HCT116 (cell line): ENCODE data around the gene ZNF57. TPM values are rescaled to one million over a fixed set of nuclear protein-coding genes. Genes with fewer than 3 reads are reported as not detected.
A peak's percentile ranks its signal among the peaks of the same experiment; 100 is the strongest.
"Not testable (repeated sequence)": the region's sequence is repeated elsewhere in the genome, so short reads cannot be mapped to it uniquely, and the experiment has no call there.

ENCODE experiments used
- ATAC-seq: fragments of 200-7000 bp; cut with Tn5 transposase; 2 replicates; pipeline ENCODE4 v1.9.1; 2020; ENCODE audit warnings: mild to moderate bottlenecking, moderate library complexity
- BruUV-seq: library from RNA; stranded (reverse); fragments of 400-500 nt; replicated peaks from 2 replicates; lab custom pipeline; 2021; lab: Mats Ljungman, UMichigan
- CTCF ChIA-PET: fragments of 300-600 bp; sonication (Branson Sonifier 250); formaldehyde crosslinking; loops from one replicate; lab custom pipeline; 2021; ENCODE audit warnings: antibody characterized with exemption; lab: Charles Lee
- POLR2A ChIA-PET: fragments of 300-600, 350-600 bp; sonication (Branson Sonifier 250); formaldehyde crosslinking; loops from one replicate; lab custom pipeline; 2021; ENCODE audit warnings: antibody characterized with exemption; lab: Charles Lee
- RAD21 ChIA-PET, 2 experiments: fragments of 300-600 bp; sonication (Branson Sonifier 250); formaldehyde crosslinking; loops; one replicate each; lab custom pipeline; 2023; ENCODE audit warnings: low total read pairs in 2 of 2; ENCODE audit not compliant: uncharacterized antibody in 2 of 2, unreplicated experiment in 2 of 2, low non-redundant PET in 1 of 2; lab: Charles Lee
- DNase-seq: peaks from one replicate; pipeline ENCODE4 v3.0.0-alpha.2; 2010; ENCODE audit warnings: low read depth, low spot score
- H2AFZ ChIP-seq: fragments of 200-600 bp; shearing (Covaris generic), sonication (generic); 2 replicates; pipeline ENCODE4 v1.6.1; 2017; ENCODE audit warnings: low read depth, mixed run types, mixed read lengths, antibody characterized with exemption, low read length; ENCODE audit not compliant: poor library complexity, severe bottlenecking
- H3K27ac ChIP-seq: 2 replicates; pipeline ENCODE4 v1.5.1; 2012; ENCODE audit warnings: low read depth, low read length
- H3K27me3 ChIP-seq: fragments of 200-600 bp; sonication (generic); 2 replicates; pipeline ENCODE4 v1.6.1; 2016; ENCODE audit warnings: mixed run types, low read length, mixed read lengths; ENCODE audit not compliant: insufficient read depth
- H3K36me3 ChIP-seq, 2 experiments: fragments of 200-500 bp in 1 of 2; fragments of 200-600 bp in 1 of 2; sonication (Bioruptor generic) in 1 of 2; sonication (generic) in 1 of 2; 2 replicates each; pipeline versions ENCODE4 v1.5.1 to v1.6.1; 2014 to 2016; ENCODE audit warnings: low read length in 2 of 2, inconsistent platforms in 1 of 2, mixed read lengths in 1 of 2, mixed run types in 1 of 2; ENCODE audit not compliant: insufficient read depth in 2 of 2, control insufficient read depth in 1 of 2
- H3K4me1 ChIP-seq, 2 experiments: fragments of 200-600 bp in 1 of 2; sonication (generic) in 1 of 2; 2 replicates each; pipeline versions ENCODE4 v1.5.1 to v1.6.1; 2012 to 2017; ENCODE audit warnings: low read length in 2 of 2, inconsistent platforms in 1 of 2, mild to moderate bottlenecking in 1 of 2, mixed read lengths in 1 of 2, mixed run types in 1 of 2, moderate library complexity in 1 of 2; ENCODE audit not compliant: insufficient read depth in 2 of 2, control insufficient read depth in 1 of 2
- H3K4me2 ChIP-seq: fragments of 200-600 bp; sonication (generic); 2 replicates; pipeline ENCODE4 v1.6.1; 2017; ENCODE audit warnings: mixed run types, low read length, mixed read lengths
- H3K4me3 ChIP-seq, 2 experiments: fragments of 200-600 bp in 1 of 2; sonication (generic) in 1 of 2; replicated peaks in 1 of 2; 2 replicates each; pipeline ENCODE4 v1.5.1; 2011 to 2016; ENCODE audit warnings: low read length in 2 of 2, control low read depth in 1 of 2, low read depth in 1 of 2, mild to moderate bottlenecking in 1 of 2, mixed read lengths in 1 of 2, mixed run types in 1 of 2
- H3K79me2 ChIP-seq: fragments of 200-600 bp; sonication (generic); 2 replicates; pipeline ENCODE4 v1.6.1; 2017; ENCODE audit warnings: mild to moderate bottlenecking, mixed run types, low read length, moderate library complexity, mixed read lengths; ENCODE audit not compliant: insufficient read depth
- H3K9ac ChIP-seq: fragments of 200-600 bp; sonication (generic); 2 replicates; pipeline ENCODE4 v1.6.1; 2016; ENCODE audit warnings: low read length, mixed read lengths
- H3K9me2 ChIP-seq: fragments of 200-600 bp; sonication (generic), shearing (Covaris generic); 2 replicates; pipeline ENCODE4 v1.6.1; 2017; ENCODE audit warnings: mixed run types, mild to moderate bottlenecking, moderate library complexity; ENCODE audit not compliant: insufficient read depth
- H3K9me3 ChIP-seq, 2 experiments: fragments of 200-500 bp in 1 of 2; fragments of 200-600 bp in 1 of 2; sonication (Bioruptor generic) in 1 of 2; sonication (generic) in 1 of 2; 2 replicates each; pipeline ENCODE4 v1.6.1; 2014 to 2017; ENCODE audit warnings: low read length in 2 of 2, mixed read lengths in 2 of 2, inconsistent platforms in 1 of 2, low read depth in 1 of 2, mild to moderate bottlenecking in 1 of 2, mixed run types in 1 of 2, moderate library complexity in 1 of 2; ENCODE audit not compliant: control insufficient read depth in 1 of 2, insufficient read depth in 1 of 2
- H4K20me1 ChIP-seq: fragments of 200-600 bp; sonication (generic), shearing (Covaris generic); 2 replicates; pipeline ENCODE4 v1.6.1; 2017; ENCODE audit warnings: mixed run types, mild to moderate bottlenecking, moderate library complexity; ENCODE audit not compliant: insufficient read depth
- CBX3 ChIP-seq: IDR thresholded peaks from 2 replicates; pipeline ENCODE4 v1.6.1; 2012; ENCODE audit warnings: low read depth
- ELF1 ChIP-seq: IDR thresholded peaks from 2 replicates; pipeline ENCODE4 v1.6.1; 2012; ENCODE audit warnings: low read depth, borderline replicate concordance
- EZH2 ChIP-seq: fragments of 200-600 bp; sonication (generic); IDR thresholded peaks from 2 replicates; pipeline ENCODE4 v1.6.1; 2017; ENCODE audit warnings: antibody characterized with exemption, mixed run types
- POLR2A ChIP-seq: IDR thresholded peaks from 2 replicates; pipeline ENCODE4 v1.7.0; 2011; ENCODE audit warnings: borderline replicate concordance; ENCODE audit not compliant: insufficient read depth, insufficient read length; ENCODE audit errors: extremely low read depth
- RAD21 ChIP-seq: IDR thresholded peaks from 2 replicates; pipeline ENCODE4 v1.6.1; 2012; ENCODE audit warnings: low read depth, mild to moderate bottlenecking
- SIN3A ChIP-seq: IDR thresholded peaks from 2 replicates; pipeline ENCODE4 v1.6.1; 2012; ENCODE audit warnings: low read depth
- TCF7L2 ChIP-seq: IDR thresholded peaks from 2 replicates; pipeline ENCODE4 v1.7.0; 2011; ENCODE audit warnings: borderline replicate concordance, inconsistent platforms; ENCODE audit not compliant: insufficient read depth, insufficient read length; ENCODE audit errors: extremely low read depth
- YY1 ChIP-seq: IDR thresholded peaks from 2 replicates; pipeline ENCODE4 v1.6.1; 2011; ENCODE audit warnings: low read length, low read depth, moderate library complexity, mild to moderate bottlenecking; ENCODE audit not compliant: insufficient replicate concordance; ENCODE audit errors: extremely low read depth
- ZFX ChIP-seq: fragments of 450-650 bp; IDR thresholded peaks from 2 replicates; pipeline ENCODE4 v1.6.1; 2017
- ZNF274 ChIP-seq: fragments of 200-500 bp; sonication (Bioruptor generic); IDR thresholded peaks from 2 replicates; pipeline ENCODE4 v1.6.1; 2014; ENCODE audit warnings: mild to moderate bottlenecking, low read depth, low read length, inconsistent platforms
- intact Hi-C: fragments of 100-400 bp; cut with micrococcal nuclease; formaldehyde crosslinking; loops from 2 replicates; pipeline ENCODE4 v1.10.0; 2022
- total RNA-seq: library from RNA; stranded (reverse); gene quantifications from one replicate; pipeline ENCODE4 v1.2.1, GENCODE V29; 2021; ENCODE audit not compliant: unreplicated experiment
- TF ChIP-seq, protein P1 (sequence below): IDR thresholded peaks from 2 replicates; pipeline ENCODE4 v1.6.1; 2012

The ZNF57 gene
- total RNA-seq, 1 experiment from 2014 or later, result 8.3 TPM

- CTCF ChIA-PET, result no interaction called here
- Histone ChIP-seq H3K27me3 (no peaks in the 10 kb centered on the region), H3K4me2 (no peak overlapping the region), H3K4me1 (no peaks in the 10 kb centered on the region), H3K27ac (no peak overlapping the region), H3K4me3 (no peak overlapping the region), H3K9ac (no peak overlapping the region), H3K9me2 (no peaks in the 10 kb centered on the region), H3K36me3 (0 out of 4 replicates have a peak, but pooled peaks cover 0 to 4% of the 10 kb centered on the region in 2 experiments), H3K79me2 (no peaks in the 10 kb centered on the region), H2AFZ (no peak overlapping the region), H3K9me3 (peaks cover 2 to 4% of the 10 kb centered on the region in 2 experiments; a peak in 2 of 4 replicates), H4K20me1 (no peaks in the 10 kb centered on the region)
- DNase-seq, result no peak
- intact Hi-C loops, result no loop called here
- POLR2A ChIA-PET, result no interaction called here
- TF ChIP-seq RAD21, result no peak
- no peak for TF ChIP-seq EZH2
- no peak for TF ChIP-seq ZNF274
- TF ChIP-seq TCF7L2, result no peak
- TF ChIP-seq YY1, result no peak
- no peak for TF ChIP-seq ZFX
- no peak for TF ChIP-seq POLR2A
- TF ChIP-seq ELF1, result no peak
- no peak for TF ChIP-seq SIN3A
- TF ChIP-seq, protein P1, sequence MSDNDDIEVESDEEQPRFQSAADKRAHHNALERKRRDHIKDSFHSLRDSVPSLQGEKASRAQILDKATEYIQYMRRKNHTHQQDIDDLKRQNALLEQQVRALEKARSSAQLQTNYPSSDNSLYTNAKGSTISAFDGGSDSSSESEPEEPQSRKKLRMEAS, result no peak
- no TSS peak for BruUV-seq
- ATAC-seq, result no peak
- RAD21 ChIA-PET, result no interaction called here
Measured at GRCh38 chr19:2927032-2927430, 26.3 kb downstream of the ZNF57 start.

DNA sequence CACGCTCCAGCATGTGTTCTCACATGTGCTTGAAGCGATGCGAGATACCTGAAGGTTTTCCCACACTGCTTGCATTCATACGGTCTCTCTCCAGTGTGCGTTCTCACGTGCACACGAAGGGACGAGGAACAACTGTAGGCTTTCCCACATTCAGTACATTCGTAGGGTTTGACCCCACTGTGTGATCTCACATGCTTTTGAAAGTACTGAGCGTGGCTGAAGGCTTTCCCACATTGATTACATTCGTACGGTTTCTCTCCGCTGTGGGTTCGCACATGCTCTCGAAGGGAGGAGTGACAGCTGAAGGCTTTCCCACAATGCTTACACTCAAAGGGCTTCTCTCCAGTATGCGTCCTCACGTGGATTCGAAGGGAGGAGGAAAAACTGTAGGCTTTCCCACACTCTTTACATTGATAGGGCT is 32.8 kb downstream of the ZNF57 start:
- Histone ChIP-seq H3K9ac (no peak overlapping the region), H3K4me3 (no peak overlapping the region), H3K4me2 (no peak overlapping the region), H3K9me3 (peaks cover 30 to 33% of the 10 kb centered on the region in 2 experiments; a peak in 3 of 4 replicates), H2AFZ (no peak overlapping the region), H3K36me3 (peaks cover 4 to 48% of the 10 kb centered on the region in 2 experiments), H3K27me3 (no peaks in the 10 kb centered on the region), H4K20me1 (no peaks in the 10 kb centered on the region), H3K4me1 (no peaks in the 10 kb centered on the region), H3K79me2 (no peaks in the 10 kb centered on the region), H3K27ac (no peak overlapping the region), H3K9me2 (no peaks in the 10 kb centered on the region)
- ChIA-PET CTCF (no interaction called here), RAD21 (no interaction called here), POLR2A (interaction anchor here (0.7 kb wide), 1 partner anchor 33 kb away, joined by 3 read pairs; the partner anchor contains the start of gene ZNF57)
- no peak for ATAC-seq
- no peak for DNase-seq
- BruUV-seq, result no TSS peak
- TF ChIP-seq ZNF274 (no peak), CBX3 (peak; percentile 82; the same call in 1 of the 2 replicates)
- intact Hi-C loops, result loop anchor here (10.0 kb wide), 1 partner anchor 89 kb away; the partner anchor contains the start of gene ZNF555

DNA sequence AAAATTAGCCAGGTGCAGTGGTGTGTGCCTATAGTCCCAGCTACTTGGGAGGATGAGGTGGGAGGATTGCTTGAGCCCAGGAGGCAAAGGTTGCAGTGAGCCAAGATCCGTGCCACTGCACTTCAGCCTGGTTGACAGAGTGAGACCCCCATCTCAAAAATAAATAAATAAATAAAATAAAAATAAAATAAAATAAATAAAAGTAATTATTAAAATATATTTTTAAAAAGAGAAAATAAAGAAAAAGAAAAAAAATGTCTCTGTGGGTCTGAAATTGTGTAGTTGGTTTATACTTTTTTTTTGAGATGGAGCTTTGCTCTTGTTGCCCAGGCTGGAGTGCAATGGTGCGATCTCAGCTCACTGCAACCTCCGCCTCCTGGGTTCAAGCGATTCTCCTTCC is 35.1 kb downstream of the ZNF57 start:
- ATAC-seq, H3K27ac ChIP-seq, RAD21 ChIA-PET, H3K9ac ChIP-seq, CTCF ChIA-PET, DNase-seq, H3K4me1 ChIP-seq, H2AFZ ChIP-seq, H3K9me2 ChIP-seq, POLR2A ChIA-PET, H3K4me3 ChIP-seq, H4K20me1 ChIP-seq, BruUV-seq, H3K27me3 ChIP-seq, H3K4me2 ChIP-seq: not testable (repeated sequence)
- Histone ChIP-seq H3K79me2 (peaks cover 11% of the 10 kb centered on the region; the same call in 1 of the 2 replicates), H3K9me3 (peaks cover 31 to 33% of the 10 kb centered on the region in 2 experiments; a peak in 3 of 4 replicates), H3K36me3 (peaks cover 4 to 53% of the 10 kb centered on the region in 2 experiments)
- intact Hi-C loops, result loop anchor here (10.0 kb wide), 1 partner anchor 91 kb away; the partner anchor contains the start of gene ZNF555
